Endothelial cell (in vitro differentiated cells): Measurements from ENCODE around the gene STK32C. TPM values are rescaled to one million over a fixed set of nuclear protein-coding genes. Genes with fewer than 3 reads are reported as not detected.

ENCODE experiments used
- DNase-seq: peaks from one replicate; pipeline ENCODE4 v3.0.0; 2021; ENCODE audit warnings: low spot score
- H3K27ac Mint-ChIP-seq: one replicate; pipeline ENCODE4 v1.8.0; 2021; ENCODE audit warnings: mixed read lengths, inconsistent platforms; ENCODE audit not compliant: unreplicated experiment
- H3K27me3 Mint-ChIP-seq: one replicate; pipeline ENCODE4 v1.8.0; 2021; ENCODE audit warnings: mild to moderate bottlenecking, moderate library complexity, mixed read lengths, inconsistent platforms; ENCODE audit not compliant: unreplicated experiment
- H3K36me3 Mint-ChIP-seq: one replicate; pipeline ENCODE4 v1.8.0; 2021; ENCODE audit warnings: mild to moderate bottlenecking, low read depth, mixed read lengths, inconsistent platforms; ENCODE audit not compliant: unreplicated experiment
- H3K4me1 Mint-ChIP-seq: one replicate; pipeline ENCODE4 v1.8.0; 2021; ENCODE audit warnings: mild to moderate bottlenecking, mixed read lengths, inconsistent platforms; ENCODE audit not compliant: unreplicated experiment
- H3K4me3 Mint-ChIP-seq: one replicate; pipeline ENCODE4 v1.8.0; 2021; ENCODE audit warnings: mild to moderate bottlenecking, mixed read lengths, inconsistent platforms; ENCODE audit not compliant: unreplicated experiment
- H3K9me3 Mint-ChIP-seq: one replicate; pipeline ENCODE4 v1.8.0; 2021; ENCODE audit warnings: mixed read lengths, inconsistent platforms; ENCODE audit not compliant: unreplicated experiment
- total RNA-seq: library from RNA; stranded (reverse); fragmentation: NEBNext Ultra II Directional; extraction: Animal tissue kit (Norgen Biotek cat#: 25700); gene quantifications from one replicate; pipeline ENCODE4 v1.2.1, GENCODE V29; 2021; ENCODE audit not compliant: unreplicated experiment
- TF ChIP-seq, protein P1 (sequence below): fragments of 200-600 bp; sonication (generic); IDR thresholded peaks from one replicate; pipeline ENCODE4 v1.5.0; 2021; ENCODE audit warnings: antibody characterized with exemption; ENCODE audit not compliant: unreplicated experiment

STK32C gene
- total RNA-seq, 1 donor from 2014 or later: 12.6 TPM

DNA sequence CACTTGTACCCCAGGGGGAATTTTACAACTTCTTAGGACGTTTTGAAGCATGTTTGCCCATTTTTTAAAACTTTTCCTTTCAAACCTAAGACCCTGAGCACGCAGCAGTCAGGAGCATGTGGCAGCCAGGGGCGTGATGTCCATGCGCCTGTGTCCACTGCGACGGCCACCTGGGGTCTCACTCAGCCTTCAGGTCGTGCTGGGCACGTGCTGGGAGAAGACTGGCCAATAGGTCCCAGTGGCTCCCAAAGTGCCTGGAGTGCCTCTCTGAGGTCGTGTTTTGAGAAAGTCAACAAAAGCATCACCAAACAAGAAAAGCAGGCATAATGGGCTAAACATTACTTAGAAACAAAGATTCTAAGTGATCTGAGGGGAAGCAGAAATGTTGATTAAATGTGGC lies 39.1 kb upstream of the STK32C start:
- peak overlapping the region; percentile 1 for H3K27ac Mint-ChIP-seq
- no peak overlapping the region for H3K4me3 Mint-ChIP-seq
- no peaks in the 10 kb centered on the region for H3K9me3 Mint-ChIP-seq
- H3K36me3 Mint-ChIP-seq: peaks cover 20% of the 10 kb centered on the region
- TF ChIP-seq, protein P1, sequence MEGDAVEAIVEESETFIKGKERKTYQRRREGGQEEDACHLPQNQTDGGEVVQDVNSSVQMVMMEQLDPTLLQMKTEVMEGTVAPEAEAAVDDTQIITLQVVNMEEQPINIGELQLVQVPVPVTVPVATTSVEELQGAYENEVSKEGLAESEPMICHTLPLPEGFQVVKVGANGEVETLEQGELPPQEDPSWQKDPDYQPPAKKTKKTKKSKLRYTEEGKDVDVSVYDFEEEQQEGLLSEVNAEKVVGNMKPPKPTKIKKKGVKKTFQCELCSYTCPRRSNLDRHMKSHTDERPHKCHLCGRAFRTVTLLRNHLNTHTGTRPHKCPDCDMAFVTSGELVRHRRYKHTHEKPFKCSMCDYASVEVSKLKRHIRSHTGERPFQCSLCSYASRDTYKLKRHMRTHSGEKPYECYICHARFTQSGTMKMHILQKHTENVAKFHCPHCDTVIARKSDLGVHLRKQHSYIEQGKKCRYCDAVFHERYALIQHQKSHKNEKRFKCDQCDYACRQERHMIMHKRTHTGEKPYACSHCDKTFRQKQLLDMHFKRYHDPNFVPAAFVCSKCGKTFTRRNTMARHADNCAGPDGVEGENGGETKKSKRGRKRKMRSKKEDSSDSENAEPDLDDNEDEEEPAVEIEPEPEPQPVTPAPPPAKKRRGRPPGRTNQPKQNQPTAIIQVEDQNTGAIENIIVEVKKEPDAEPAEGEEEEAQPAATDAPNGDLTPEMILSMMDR: no peak
- no peaks in the 10 kb centered on the region for H3K4me1 Mint-ChIP-seq
- DNase-seq: no peak
- peaks cover 6% of the 10 kb centered on the region for H3K27me3 Mint-ChIP-seq

DNA sequence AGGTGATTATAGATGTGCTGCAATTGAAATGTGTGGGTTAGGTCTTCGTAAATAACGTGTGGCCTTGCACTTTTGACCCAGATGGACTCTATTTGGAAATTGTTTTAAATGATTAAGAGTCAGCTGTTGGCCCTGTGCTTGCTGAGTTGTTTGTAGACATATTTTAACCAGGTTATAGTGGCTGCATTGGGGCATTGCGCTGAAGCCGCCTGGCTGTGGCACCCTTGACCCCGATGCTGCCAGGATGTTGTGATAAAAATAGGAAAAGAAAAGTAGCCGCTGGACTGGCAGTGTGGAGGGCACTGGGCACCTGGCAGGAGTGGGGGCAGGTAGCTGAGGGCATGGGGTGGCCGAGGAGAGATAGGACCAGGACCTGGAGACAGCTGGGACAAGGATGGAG lies 37.6 kb upstream of the STK32C start:
- Mint-ChIP-seq H3K9me3 (no peaks in the 10 kb centered on the region), H3K4me1 (no peaks in the 10 kb centered on the region), H3K4me3 (peak overlapping the region; percentile 8), H3K27ac (no peak overlapping the region), H3K36me3 (peaks cover 16% of the 10 kb centered on the region), H3K27me3 (peaks cover 4% of the 10 kb centered on the region)
- no peak for DNase-seq
- TF ChIP-seq, protein P1: no peak

DNA sequence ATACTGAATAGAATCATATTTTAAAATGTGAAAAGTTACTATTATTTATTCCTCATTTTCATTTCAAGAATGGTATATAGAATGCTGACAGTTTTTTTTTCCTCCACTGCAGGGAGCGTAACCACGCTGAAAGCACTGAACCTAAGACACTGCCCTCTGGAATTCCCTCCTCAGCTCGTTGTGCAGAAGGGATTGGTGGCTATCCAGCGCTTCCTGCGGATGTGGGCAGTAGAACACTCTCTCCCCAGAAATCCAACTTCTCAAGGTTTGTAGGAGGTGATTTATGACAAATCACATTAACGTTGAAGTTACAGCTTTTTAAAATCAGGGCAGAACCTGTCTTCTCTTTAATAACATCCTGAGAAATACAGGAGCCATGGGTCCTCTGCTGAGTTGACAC lies 36.6 kb upstream of the STK32C start:
- H3K9me3 Mint-ChIP-seq: no peaks in the 10 kb centered on the region
- H3K27ac Mint-ChIP-seq: no peak overlapping the region
- no peaks in the 10 kb centered on the region for H3K4me1 Mint-ChIP-seq
- H3K4me3 Mint-ChIP-seq: no peak overlapping the region
- TF ChIP-seq, protein P1: no peak
- H3K27me3 Mint-ChIP-seq: no peaks in the 10 kb centered on the region
- peaks cover 16% of the 10 kb centered on the region for H3K36me3 Mint-ChIP-seq
- no peak for DNase-seq

DNA sequence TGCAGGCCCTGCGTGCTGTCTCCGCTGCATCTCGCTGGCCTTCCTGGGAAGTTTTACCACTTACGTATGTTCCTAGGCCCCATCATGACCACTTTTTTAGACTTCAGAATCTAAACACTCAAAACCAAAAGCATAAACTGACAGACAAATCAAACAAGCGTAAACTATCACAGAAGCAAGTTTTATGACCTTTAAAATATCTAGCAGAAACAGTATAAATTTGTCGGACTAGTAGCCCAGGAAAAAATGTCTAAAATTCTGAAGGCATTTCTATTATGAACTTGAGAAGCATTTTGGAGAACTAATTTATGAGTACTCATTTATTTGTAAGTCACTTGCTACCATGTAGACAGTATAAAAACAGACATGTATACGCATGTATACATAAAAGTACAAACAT lies 34.8 kb upstream of the STK32C start:
- H3K36me3 Mint-ChIP-seq: peaks cover 13% of the 10 kb centered on the region
- H3K9me3 Mint-ChIP-seq: no peaks in the 10 kb centered on the region
- no peak for DNase-seq
- no peaks in the 10 kb centered on the region for H3K4me1 Mint-ChIP-seq
- H3K27ac Mint-ChIP-seq: no peak overlapping the region
- TF ChIP-seq, protein P1: no peak
- no peaks in the 10 kb centered on the region for H3K27me3 Mint-ChIP-seq
- no peak overlapping the region for H3K4me3 Mint-ChIP-seq

DNA sequence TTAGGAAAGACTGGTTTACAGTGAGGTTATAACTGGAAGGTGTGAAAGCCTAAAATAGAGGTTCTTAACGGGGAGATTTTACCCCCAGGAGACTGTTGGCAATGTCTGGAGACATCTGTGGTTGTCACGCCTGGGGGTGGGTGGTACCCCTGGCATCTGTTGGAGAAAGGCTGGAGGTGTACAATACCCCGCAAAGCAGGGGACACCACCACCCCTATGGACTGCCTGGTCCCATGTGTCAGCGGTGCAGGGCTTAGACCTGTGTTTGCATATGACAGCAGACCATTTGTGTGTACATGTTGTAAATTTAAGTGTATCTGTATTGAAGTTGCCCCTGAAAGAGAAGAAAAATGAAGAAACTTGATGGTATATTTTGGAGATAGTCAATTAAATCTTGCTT lies 34.0 kb upstream of the STK32C start:
- no peak for DNase-seq
- H3K4me1 Mint-ChIP-seq: peaks cover 6% of the 10 kb centered on the region
- no peaks in the 10 kb centered on the region for H3K9me3 Mint-ChIP-seq
- peaks cover 7% of the 10 kb centered on the region for H3K36me3 Mint-ChIP-seq
- TF ChIP-seq, protein P1: no peak
- H3K27ac Mint-ChIP-seq: no peak overlapping the region
- H3K4me3 Mint-ChIP-seq: no peak overlapping the region
- H3K27me3 Mint-ChIP-seq: no peaks in the 10 kb centered on the region
